Keratinocyte (primary cell): Measurements from ENCODE around the gene IFT122. TPM values are rescaled to one million over a fixed set of nuclear protein-coding genes. Genes with fewer than 3 reads are reported as not detected.

Experiments used
- DNase-seq: peaks from one replicate; pipeline ENCODE4 v3.0.0-alpha.2; 2011; ENCODE audit warnings: low read depth, missing footprints, low spot score
- FAIRE-seq: peaks from 2 replicates; lab custom pipeline; 2011; peaks lifted over from hg19 to GRCh38; lab: Jason Lieb, UNC
- H2AFZ ChIP-seq: 2 replicates; pipeline ENCODE4 v1.6.0; 2012; ENCODE audit warnings: low read length, control low read depth, inconsistent platforms; ENCODE audit not compliant: control insufficient read depth
- H3K27ac ChIP-seq: 2 replicates; pipeline ENCODE4 v1.5.1; 2011; ENCODE audit warnings: low read length; ENCODE audit not compliant: control insufficient read depth, insufficient read depth
- H3K27me3 ChIP-seq: 3 replicates; pipeline ENCODE4 v1.6.0; 2011; ENCODE audit warnings: low read length; ENCODE audit not compliant: control insufficient read depth, insufficient read depth; ENCODE audit errors: extremely low read depth
- H3K36me3 ChIP-seq, 2 experiments: 2 replicates in 1 of 2; 3 replicates in 1 of 2; pipeline ENCODE4 v1.5.1; 2011; ENCODE audit warnings: low read length in 2 of 2, mild to moderate bottlenecking in 1 of 2; ENCODE audit not compliant: control insufficient read depth in 2 of 2, insufficient read depth in 2 of 2; ENCODE audit errors: extremely low read depth in 1 of 2
- H3K4me1 ChIP-seq: 3 replicates; pipeline ENCODE4 v1.5.1; 2011; ENCODE audit warnings: low read length; ENCODE audit not compliant: control insufficient read depth, insufficient read depth; ENCODE audit errors: extremely low read depth
- H3K4me2 ChIP-seq: 3 replicates; pipeline ENCODE4 v1.6.0; 2011; ENCODE audit warnings: low read depth, low read length; ENCODE audit not compliant: control insufficient read depth, insufficient read depth; ENCODE audit errors: extremely low read depth
- H3K4me3 ChIP-seq, 3 experiments: fragments of 200-600 bp in 1 of 3; sonication (generic) in 1 of 3; 2 replicates in 2 of 3; 3 replicates in 1 of 3; pipeline ENCODE4 v1.5.1; 2011 to 2016; ENCODE audit warnings: low read length in 3 of 3, mild to moderate bottlenecking in 3 of 3, control low read depth in 2 of 3, inconsistent platforms in 1 of 3, low read depth in 1 of 3, mixed read lengths in 1 of 3, mixed run types in 1 of 3, moderate library complexity in 1 of 3; ENCODE audit not compliant: control insufficient read depth in 2 of 3, insufficient read depth in 2 of 3; ENCODE audit errors: extremely low read depth in 1 of 3
- H3K79me2 ChIP-seq: 2 replicates; pipeline ENCODE4 v1.6.0; 2012; ENCODE audit warnings: low read length; ENCODE audit not compliant: control insufficient read depth, insufficient read depth
- H3K9ac ChIP-seq: 3 replicates; pipeline ENCODE4 v1.6.0; 2011; ENCODE audit warnings: low read length; ENCODE audit not compliant: control insufficient read depth, insufficient read depth; ENCODE audit errors: extremely low read depth
- H3K9me1 ChIP-seq: 3 replicates; pipeline ENCODE4 v1.6.0; 2011; ENCODE audit warnings: low read length; ENCODE audit not compliant: control insufficient read depth, insufficient read depth; ENCODE audit errors: extremely low read depth
- H3K9me3 ChIP-seq: 2 replicates; pipeline ENCODE4 v1.5.1; 2012; ENCODE audit warnings: low read depth, low read length; ENCODE audit not compliant: control insufficient read depth
- H4K20me1 ChIP-seq: 3 replicates; pipeline ENCODE4 v1.6.0; 2011; ENCODE audit warnings: low read length; ENCODE audit not compliant: control insufficient read depth, insufficient read depth; ENCODE audit errors: extremely low read depth
- EZH2 ChIP-seq: IDR thresholded peaks from one replicate; pipeline ENCODE4 v1.6.1; 2012; ENCODE audit warnings: inconsistent platforms, mild to moderate bottlenecking, low read length, moderate library complexity
- dilution Hi-C: fragments of 300-500 bp; cut with MboI; formaldehyde crosslinking; loops from one replicate; pipeline ENCODE4 v1.7.0; 2020; ENCODE audit warnings: low sequenced_read_pairs; ENCODE audit not compliant: extremely low pct_ligation_motif_present
- polyA plus RNA-seq, 5 experiments: library from polyadenylated mRNA; depleted of rRNA in 3 of 5; stranded (reverse) in 3 of 5; stranded (forward) in 1 of 5; unstranded in 1 of 5; fragments of >200 nt; gene quantifications; 1 replicate in 1 of 5; 2 replicates in 3 of 5; 3 replicates in 1 of 5; pipeline versions ENCODE4 v1.2.1 to v1.2.3, GENCODE V29; 2011 to 2012; ENCODE audit warnings: missing spikeins in 2 of 5, low read depth in 1 of 5, low replicate concordance in 1 of 5
- TF ChIP-seq, protein P1 (sequence below), 3 experiments: IDR thresholded peaks in 1 of 3; conservative IDR thresholded peaks in 1 of 3; optimal IDR thresholded peaks in 1 of 3; 2 replicates in 2 of 3; 3 replicates in 1 of 3; pipeline versions ENCODE3 to v1.5.1; 2011; ENCODE audit warnings: low read length in 3 of 3, mild to moderate bottlenecking in 3 of 3, moderate library complexity in 2 of 3, control low read depth in 1 of 3, inconsistent platforms in 1 of 3; ENCODE audit not compliant: insufficient read depth in 2 of 3; ENCODE audit errors: extremely low read depth in 1 of 3

Gene IFT122
- polyA plus RNA-seq, 1 donor (not counting 4 experiments of a cell fraction or from before 2014, with no cell fraction given) = 7.1 TPM

GRCh38 chr3:129432671-129433070 is 7.4 kb upstream of the IFT122 start:
- TF ChIP-seq, protein P1, sequence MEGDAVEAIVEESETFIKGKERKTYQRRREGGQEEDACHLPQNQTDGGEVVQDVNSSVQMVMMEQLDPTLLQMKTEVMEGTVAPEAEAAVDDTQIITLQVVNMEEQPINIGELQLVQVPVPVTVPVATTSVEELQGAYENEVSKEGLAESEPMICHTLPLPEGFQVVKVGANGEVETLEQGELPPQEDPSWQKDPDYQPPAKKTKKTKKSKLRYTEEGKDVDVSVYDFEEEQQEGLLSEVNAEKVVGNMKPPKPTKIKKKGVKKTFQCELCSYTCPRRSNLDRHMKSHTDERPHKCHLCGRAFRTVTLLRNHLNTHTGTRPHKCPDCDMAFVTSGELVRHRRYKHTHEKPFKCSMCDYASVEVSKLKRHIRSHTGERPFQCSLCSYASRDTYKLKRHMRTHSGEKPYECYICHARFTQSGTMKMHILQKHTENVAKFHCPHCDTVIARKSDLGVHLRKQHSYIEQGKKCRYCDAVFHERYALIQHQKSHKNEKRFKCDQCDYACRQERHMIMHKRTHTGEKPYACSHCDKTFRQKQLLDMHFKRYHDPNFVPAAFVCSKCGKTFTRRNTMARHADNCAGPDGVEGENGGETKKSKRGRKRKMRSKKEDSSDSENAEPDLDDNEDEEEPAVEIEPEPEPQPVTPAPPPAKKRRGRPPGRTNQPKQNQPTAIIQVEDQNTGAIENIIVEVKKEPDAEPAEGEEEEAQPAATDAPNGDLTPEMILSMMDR (optimal IDR thresholded peaks at IDR 0.05 in 1 of 3, IDR thresholded peaks at IDR 0.05 in 1 of 3, conservative IDR thresholded peaks at IDR 0.05 in 1 of 3; ENCODE audit: extremely low read depth in 1 of 3, insufficient read depth in 2 of 3, low read length in 3 of 3) = no peak
- no peak for TF ChIP-seq EZH2
- H2AFZ ChIP-seq = no peak overlapping the region
- no peak overlapping the region for H3K4me2 ChIP-seq
- no peak for FAIRE-seq
- no peaks in the 10 kb centered on the region for H3K9me1 ChIP-seq
- H3K27me3 ChIP-seq = no peaks in the 10 kb centered on the region
- no peak overlapping the region for H3K4me3 ChIP-seq
- peaks cover 25% of the 10 kb centered on the region for H3K4me1 ChIP-seq
- dilution Hi-C loops = no loop called here
- peaks cover 8% of the 10 kb centered on the region for H3K79me2 ChIP-seq
- H3K27ac ChIP-seq = no peak overlapping the region
- H3K9ac ChIP-seq = no peak overlapping the region
- H3K36me3 ChIP-seq = peaks cover 17 to 36% of the 10 kb centered on the region in 2 experiments
- H3K9me3 ChIP-seq = no peaks in the 10 kb centered on the region
- DNase-seq = no peak
- no peaks in the 10 kb centered on the region for H4K20me1 ChIP-seq

DNA sequence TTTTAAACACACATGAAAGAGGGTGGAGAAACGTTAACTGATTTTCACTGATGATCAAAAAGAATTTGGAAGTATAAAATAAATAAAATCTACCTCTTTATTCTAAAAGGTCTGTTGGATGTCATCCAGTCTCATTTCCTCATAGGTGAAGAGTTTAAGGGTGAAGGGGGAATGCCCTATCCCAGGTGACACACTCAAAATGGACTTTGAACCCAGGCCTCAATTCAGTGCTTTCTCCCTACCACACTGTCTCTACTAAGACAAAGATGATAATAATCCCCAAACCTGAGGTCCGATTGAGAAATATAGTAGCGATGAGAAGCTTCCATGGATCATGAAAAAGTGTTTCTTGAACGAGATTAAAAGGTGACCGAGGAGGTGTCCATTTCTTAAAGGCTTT is 6.5 kb upstream of the IFT122 start:
- Histone ChIP-seq H3K79me2 (peaks cover 11% of the 10 kb centered on the region), H3K9ac (no peak overlapping the region), H3K36me3 (peaks cover 17 to 36% of the 10 kb centered on the region in 2 experiments), H4K20me1 (no peaks in the 10 kb centered on the region), H3K27ac (no peak overlapping the region), H3K27me3 (no peaks in the 10 kb centered on the region), H3K9me3 (no peaks in the 10 kb centered on the region), H2AFZ (no peak overlapping the region), H3K4me3 (no peak overlapping the region), H3K9me1 (no peaks in the 10 kb centered on the region), H3K4me1 (peaks cover 23% of the 10 kb centered on the region), H3K4me2 (no peak overlapping the region)
- no peak for DNase-seq
- no peak for TF ChIP-seq EZH2
- TF ChIP-seq, protein P1 (optimal IDR thresholded peaks at IDR 0.05 in 1 of 3, IDR thresholded peaks at IDR 0.05 in 1 of 3, conservative IDR thresholded peaks at IDR 0.05 in 1 of 3; ENCODE audit: extremely low read depth in 1 of 3, insufficient read depth in 2 of 3, low read length in 3 of 3) = no peak
- FAIRE-seq = no peak
- dilution Hi-C loops = no loop called here
